WERI-Rb-1 (cell line): ENCODE results near the gene TXNIP.

Experiments used
- DNase-seq: peaks from one replicate; pipeline ENCODE4 v3.0.0-alpha.2; 2020
- H3K27ac ChIP-seq: fragments of 250-450 bp; sonication (Bioruptor Pico); 2 replicates; pipeline ENCODE4 v1.5.1; 2020; ENCODE audit warnings: mild to moderate bottlenecking, moderate library complexity
- H3K27me3 ChIP-seq: fragments of 250-450 bp; sonication (Bioruptor Pico); 2 replicates; pipeline ENCODE4 v1.5.1; 2021; ENCODE audit warnings: mild to moderate bottlenecking, low read depth, moderate library complexity; ENCODE audit not compliant: insufficient read depth, severe bottlenecking
- H3K36me3 ChIP-seq: fragments of 250-450 bp; sonication (Bioruptor Pico); 2 replicates; pipeline ENCODE4 v1.5.1; 2020; ENCODE audit warnings: mild to moderate bottlenecking, moderate library complexity
- H3K4me3 ChIP-seq: 2 replicates; pipeline ENCODE4 v1.5.1; 2011; ENCODE audit warnings: low read depth, mild to moderate bottlenecking, control low read depth, low read length
- H3K9me3 ChIP-seq: fragments of 250-450 bp; sonication (Bioruptor Pico); 2 replicates; pipeline ENCODE4 v1.5.1; 2021; ENCODE audit warnings: mild to moderate bottlenecking, moderate library complexity; ENCODE audit not compliant: severe bottlenecking
- TF ChIP-seq, protein P1 (sequence below): IDR thresholded peaks from 2 replicates; pipeline ENCODE4 v1.5.1; 2011; ENCODE audit warnings: low read depth, mild to moderate bottlenecking, control low read depth, inconsistent platforms, low read length

Gene TXNIP

GRCh38 chr1:145994391-145995120 is 1.8 kb downstream of the TXNIP start:
- DNase-seq, result no peak
- Histone ChIP-seq H3K36me3 (peaks cover 35% of the 10 kb centered on the region), H3K27ac (no peak overlapping the region), H3K4me3 (peak overlapping the region; percentile 72), H3K27me3 (no peaks in the 10 kb centered on the region), H3K9me3 (no peaks in the 10 kb centered on the region)
- TF ChIP-seq, protein P1, sequence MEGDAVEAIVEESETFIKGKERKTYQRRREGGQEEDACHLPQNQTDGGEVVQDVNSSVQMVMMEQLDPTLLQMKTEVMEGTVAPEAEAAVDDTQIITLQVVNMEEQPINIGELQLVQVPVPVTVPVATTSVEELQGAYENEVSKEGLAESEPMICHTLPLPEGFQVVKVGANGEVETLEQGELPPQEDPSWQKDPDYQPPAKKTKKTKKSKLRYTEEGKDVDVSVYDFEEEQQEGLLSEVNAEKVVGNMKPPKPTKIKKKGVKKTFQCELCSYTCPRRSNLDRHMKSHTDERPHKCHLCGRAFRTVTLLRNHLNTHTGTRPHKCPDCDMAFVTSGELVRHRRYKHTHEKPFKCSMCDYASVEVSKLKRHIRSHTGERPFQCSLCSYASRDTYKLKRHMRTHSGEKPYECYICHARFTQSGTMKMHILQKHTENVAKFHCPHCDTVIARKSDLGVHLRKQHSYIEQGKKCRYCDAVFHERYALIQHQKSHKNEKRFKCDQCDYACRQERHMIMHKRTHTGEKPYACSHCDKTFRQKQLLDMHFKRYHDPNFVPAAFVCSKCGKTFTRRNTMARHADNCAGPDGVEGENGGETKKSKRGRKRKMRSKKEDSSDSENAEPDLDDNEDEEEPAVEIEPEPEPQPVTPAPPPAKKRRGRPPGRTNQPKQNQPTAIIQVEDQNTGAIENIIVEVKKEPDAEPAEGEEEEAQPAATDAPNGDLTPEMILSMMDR, result no peak

DNA sequence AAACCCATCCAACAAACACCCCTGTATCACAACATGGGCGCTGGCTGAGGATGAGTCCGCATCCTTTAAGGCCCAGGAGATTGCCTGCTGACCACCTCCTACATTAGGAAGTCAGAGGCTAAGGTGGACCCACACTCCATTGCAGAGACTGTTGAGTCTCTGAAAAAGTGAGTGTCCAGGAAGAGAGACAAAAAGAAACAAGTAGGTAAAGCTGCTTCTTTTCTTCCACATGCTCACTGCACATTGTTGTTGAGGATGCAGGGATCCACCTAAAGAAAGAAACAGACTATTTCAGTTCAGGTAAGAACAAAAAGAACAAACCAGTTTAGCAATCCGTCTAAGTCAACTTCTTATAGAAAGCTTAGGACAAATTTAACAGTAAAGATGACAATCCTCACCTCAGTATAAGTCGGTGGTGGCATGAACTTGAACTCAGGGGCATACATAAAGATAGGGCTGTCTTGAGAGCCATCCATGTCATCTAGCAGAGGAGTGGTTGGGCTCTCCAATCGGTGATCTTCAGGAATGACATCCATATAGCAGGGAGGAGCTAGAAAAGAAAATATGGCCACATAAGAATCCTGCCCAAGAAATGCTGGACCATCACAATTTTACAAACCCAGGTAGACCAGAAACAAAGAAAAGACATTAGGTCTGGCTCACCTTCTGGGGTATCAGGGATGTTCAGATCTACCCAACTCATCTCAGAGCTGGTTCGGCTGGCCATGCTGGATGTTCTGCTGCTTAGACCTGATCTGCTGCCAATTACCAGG is 2.6 kb downstream of the TXNIP start:
- H3K9me3 ChIP-seq, result no peaks in the 10 kb centered on the region
- TF ChIP-seq, protein P1, result no peak
- peaks cover 35% of the 10 kb centered on the region for H3K36me3 ChIP-seq
- peak overlapping the region; percentile 72 for H3K4me3 ChIP-seq
- H3K27me3 ChIP-seq, result no peaks in the 10 kb centered on the region
- H3K27ac ChIP-seq, result no peak overlapping the region
- DNase-seq, result no peak

GRCh38 chr1:145992958-145993617 is 3.3 kb downstream of the TXNIP start:
- Histone ChIP-seq H3K4me3 (no peak overlapping the region), H3K36me3 (peaks cover 35% of the 10 kb centered on the region), H3K9me3 (no peaks in the 10 kb centered on the region), H3K27me3 (no peaks in the 10 kb centered on the region), H3K27ac (no peak overlapping the region)
- no peak for DNase-seq
- TF ChIP-seq, protein P1, result no peak

GRCh38 chr1:145992502-145992936 is 3.9 kb downstream of the TXNIP start:
- Histone ChIP-seq H3K27me3 (no peaks in the 10 kb centered on the region), H3K4me3 (no peak overlapping the region), H3K36me3 (peaks cover 35% of the 10 kb centered on the region), H3K27ac (no peak overlapping the region), H3K9me3 (no peaks in the 10 kb centered on the region)
- TF ChIP-seq, protein P1, result no peak
- DNase-seq, result no peak

GRCh38 chr1:145991735-145992412 is 4.5 kb downstream of the TXNIP start:
- Histone ChIP-seq H3K36me3 (peaks cover 35% of the 10 kb centered on the region), H3K27ac (no peak overlapping the region), H3K27me3 (no peaks in the 10 kb centered on the region), H3K4me3 (no peak overlapping the region), H3K9me3 (no peaks in the 10 kb centered on the region)
- DNase-seq, result no peak
- TF ChIP-seq, protein P1, result no peak
